Activated T-helper 1 cell treated with anti-CD3 and anti-CD28 coated beads, Interleukin-2, amount 50 U/mL, for 16 hours (primary cell): Measurements from ENCODE around the gene NBPF19.
"Not testable (repeated sequence)": the region's sequence is repeated elsewhere in the genome, so short reads cannot be mapped to it uniquely, and the experiment has no call there.

Experiments used
- DNase-seq, 2 donors: peaks; one replicate each; pipeline ENCODE4 v3.0.0-alpha.2; 2020; ENCODE audit warnings: low read depth in 1 of 2, low spot score in 1 of 2

Gene NBPF19, protein sequence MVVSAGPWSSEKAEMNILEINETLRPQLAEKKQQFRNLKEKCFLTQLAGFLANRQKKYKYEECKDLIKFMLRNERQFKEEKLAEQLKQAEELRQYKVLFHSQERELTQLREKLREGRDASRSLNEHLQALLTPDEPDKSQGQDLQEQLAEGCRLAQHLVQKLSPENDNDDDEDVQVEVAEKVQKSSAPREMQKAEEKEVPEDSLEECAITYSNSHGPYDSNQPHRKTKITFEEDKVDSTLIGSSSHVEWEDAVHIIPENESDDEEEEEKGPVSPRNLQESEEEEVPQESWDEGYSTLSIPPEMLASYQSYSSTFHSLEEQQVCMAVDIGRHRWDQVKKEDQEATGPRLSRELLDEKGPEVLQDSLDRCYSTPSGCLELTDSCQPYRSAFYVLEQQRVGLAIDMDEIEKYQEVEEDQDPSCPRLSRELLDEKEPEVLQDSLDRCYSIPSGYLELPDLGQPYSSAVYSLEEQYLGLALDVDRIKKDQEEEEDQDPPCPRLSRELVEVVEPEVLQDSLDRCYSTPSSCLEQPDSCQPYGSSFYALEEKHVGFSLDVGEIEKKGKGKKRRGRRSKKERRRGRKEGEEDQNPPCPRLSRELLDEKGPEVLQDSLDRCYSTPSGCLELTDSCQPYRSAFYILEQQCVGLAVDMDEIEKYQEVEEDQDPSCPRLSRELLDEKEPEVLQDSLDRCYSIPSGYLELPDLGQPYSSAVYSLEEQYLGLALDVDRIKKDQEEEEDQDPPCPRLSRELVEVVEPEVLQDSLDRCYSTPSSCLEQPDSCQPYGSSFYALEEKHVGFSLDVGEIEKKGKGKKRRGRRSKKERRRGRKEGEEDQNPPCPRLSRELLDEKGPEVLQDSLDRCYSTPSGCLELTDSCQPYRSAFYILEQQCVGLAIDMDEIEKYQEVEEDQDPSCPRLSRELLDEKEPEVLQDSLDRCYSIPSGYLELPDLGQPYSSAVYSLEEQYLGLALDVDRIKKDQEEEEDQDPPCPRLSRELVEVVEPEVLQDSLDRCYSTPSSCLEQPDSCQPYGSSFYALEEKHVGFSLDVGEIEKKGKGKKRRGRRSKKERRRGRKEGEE (N-terminal part only)

DNA sequence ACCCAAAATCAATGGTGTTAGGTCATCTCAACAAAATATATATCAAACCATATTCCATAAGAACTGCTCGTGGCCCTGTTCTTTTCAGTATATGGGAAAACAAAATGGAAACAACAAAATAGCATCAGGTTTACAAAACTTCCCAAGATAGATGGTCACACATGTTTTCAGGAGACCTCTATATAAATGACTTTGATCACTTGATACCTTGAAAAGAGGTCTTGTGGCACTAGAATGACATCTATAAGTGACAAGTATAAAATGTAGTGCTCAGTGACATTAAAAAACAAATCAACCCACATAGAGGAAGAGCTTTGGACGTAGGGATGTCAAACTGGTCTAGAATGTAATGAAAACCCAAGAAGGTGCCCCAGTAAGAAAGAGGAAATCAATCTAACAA is at the start of gene NBPF19:
TSS of gene NBPF19 (plus strand) at position 301 of the 400 bp plus-strand sequence. CDS start 888 bp downstream, outside the sequence.
- DNase-seq = not testable (repeated sequence)

DNA sequence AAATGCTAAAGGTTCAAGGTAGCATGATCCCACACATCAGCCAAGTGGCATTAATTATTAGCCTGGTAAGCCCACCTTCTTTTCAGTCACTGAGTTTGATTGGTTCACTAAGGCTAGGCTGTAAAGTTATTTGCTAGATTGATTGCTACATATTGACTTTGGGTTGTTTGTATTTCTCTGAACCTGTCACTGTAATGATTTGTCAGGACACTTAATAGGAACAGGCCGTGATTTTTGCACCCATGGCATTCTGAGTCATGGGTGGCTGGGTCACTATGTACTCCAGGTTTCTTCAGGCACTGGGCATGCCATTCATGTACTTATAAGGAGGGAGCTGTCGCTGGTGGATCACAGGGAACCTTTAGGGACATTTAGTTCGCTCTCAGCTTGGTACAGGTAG is 46.5 kb upstream of the NBPF19 start:
- not testable (repeated sequence) for DNase-seq

DNA sequence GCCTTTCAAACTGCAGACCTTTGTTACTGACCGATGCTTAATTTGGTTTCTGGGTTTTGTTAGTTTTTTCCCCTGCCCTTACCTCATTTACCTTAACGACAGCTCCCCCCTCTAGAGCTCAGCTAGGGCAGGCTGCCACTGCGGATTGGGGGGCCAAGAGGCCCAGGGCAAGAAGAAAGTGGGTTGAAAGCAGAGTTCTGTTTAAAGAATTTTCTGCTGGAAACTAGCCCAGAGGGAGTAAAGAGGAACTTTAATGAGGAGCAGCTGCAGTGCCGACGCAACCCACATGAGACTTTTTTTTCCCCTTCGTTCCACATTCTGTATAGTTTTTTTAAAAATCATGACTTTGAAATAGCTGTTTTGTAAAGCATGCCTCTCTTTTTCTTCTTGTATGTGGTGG is 29.4 kb upstream of the NBPF19 start:
- DNase-seq = not testable (repeated sequence)

GRCh38 chr1:149452196-149452595 is 22.6 kb upstream of the NBPF19 start:
- not testable (repeated sequence) for DNase-seq

DNA sequence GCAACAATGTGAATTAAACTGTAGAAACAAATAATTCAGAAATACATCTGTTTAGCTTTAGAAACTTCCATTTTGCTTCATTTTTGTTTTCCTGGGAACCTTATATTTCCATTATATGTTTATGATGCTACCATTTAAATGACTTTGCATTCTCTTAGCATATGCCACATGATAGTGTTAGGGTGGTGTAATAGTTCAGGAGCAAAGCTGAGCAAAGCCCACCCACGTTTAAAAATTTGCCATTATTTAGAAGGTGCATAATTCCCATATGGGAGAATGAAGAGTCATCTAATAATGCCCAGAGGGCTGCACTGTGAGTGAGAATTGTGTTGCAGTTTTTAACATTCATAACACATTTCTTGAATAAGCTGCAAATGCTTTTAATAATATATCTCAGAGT is 22.2 kb upstream of the NBPF19 start:
- DNase-seq = not testable (repeated sequence)

GRCh38 chr1:149558350-149558825 is 83.5 kb downstream of the NBPF19 start:
- peak; percentile 20 to 30 for DNase-seq

GRCh38 chr1:149561806-149562205 is 87.0 kb downstream of the NBPF19 start:
- not testable (repeated sequence) for DNase-seq

- DNase-seq = not testable (repeated sequence)
Measured at GRCh38 chr1:149565485-149565884, 90.6 kb downstream of the NBPF19 start.

DNA sequence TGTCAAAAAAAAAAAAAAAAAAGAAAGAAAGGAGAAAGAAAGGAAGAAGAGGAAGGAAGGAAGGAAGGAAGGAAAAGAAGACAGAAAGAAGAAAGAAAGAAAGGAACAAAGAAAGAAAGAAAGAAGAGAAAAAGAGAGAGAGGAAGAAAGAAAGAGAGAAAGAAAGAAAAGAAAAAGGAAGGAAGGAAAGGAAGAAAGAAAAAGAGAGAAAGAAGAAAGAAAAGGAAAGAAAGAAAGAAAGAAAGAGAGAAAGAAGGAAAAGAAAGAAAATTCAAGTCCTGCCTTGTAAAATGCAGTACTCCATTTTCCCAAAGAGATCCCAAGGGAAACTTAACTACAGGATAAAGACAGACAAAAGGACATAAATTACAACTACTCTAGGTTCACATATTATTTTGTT is 97.9 kb downstream of the NBPF19 start:
- not testable (repeated sequence) for DNase-seq

DNA sequence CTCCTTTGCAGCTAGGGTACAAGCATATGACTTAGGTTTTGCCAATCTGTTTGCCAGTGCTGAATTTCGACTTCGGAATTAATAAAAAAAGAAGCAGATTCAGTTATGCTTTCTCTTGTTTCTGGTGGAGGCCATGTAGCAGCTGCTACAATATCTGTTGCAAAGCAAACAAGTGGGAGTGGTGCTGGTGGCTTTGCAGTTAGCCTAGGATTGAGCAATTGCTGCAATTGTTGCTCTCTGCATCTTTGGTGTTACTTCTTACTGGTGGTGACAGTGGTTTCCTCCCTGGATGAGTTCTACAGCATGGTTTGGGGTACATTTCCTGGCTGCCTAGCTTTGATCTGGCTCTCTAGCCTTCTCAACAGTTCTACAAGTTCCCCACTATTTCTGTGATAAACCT is 110.7 kb downstream of the NBPF19 start:
- not testable (repeated sequence) for DNase-seq
